NCI-H1436 (cell line): ENCODE measurements around the gene TENT5C.

Experiments used
- DNase-seq: peaks from one replicate; lab custom pipeline; 2025; lab: John Stamatoyannopoulos, UW

TENT5C gene

DNA sequence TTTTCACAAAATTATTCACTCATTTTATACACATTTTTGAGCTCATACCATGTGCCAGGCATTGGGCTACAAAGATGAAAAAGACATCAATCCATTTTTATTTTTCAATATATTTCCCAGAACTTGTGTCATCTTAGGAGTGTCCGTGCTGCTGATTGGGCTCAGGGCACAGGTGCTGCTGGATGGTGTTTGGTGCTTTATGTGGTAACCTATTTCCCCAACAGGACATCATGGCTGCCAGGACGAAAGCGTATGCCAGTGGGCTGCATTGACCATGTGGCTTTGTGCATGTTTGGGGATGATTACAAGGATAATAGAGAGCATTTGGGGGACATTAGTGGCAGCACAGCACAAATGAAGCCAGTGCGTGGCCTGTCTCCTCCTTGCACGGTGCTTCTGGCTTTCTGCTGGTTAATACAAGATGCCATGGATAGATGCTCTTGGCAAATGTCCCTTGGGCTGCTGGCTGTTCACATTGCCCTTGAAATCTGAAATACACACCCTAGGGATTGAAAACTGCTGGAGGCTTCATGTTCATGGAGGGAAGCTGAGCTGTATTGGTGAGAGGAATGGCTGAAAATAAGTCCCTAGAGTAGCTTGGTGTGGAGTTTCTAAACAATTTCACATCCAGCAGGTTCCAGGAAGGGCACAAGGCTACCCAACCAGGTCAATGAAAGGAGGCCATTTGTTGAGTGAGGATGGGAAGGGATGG, 52.3 kb downstream of the TENT5C start:
- DNase-seq = no peak

DNA sequence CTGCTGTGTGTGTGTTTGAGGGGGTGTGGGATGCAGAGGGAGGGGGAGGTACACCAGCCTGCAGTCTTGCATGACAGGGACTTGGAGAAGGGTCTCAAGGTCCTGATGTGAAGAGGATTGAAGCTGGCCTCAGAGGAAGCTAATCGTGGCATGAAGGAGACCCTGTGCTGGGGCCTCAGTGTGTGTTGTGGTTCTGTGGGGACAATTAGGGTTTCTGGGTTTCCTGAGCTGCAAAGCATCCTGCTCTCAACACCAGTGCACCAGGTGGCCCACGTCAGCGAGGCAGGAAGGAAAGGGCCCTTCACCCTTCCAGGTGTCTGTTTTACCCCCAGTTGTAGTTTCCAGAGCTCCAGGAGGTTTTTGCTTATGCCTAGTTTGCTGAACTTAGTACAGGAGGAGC, 52.8 kb downstream of the TENT5C start:
- DNase-seq = no peak

DNA sequence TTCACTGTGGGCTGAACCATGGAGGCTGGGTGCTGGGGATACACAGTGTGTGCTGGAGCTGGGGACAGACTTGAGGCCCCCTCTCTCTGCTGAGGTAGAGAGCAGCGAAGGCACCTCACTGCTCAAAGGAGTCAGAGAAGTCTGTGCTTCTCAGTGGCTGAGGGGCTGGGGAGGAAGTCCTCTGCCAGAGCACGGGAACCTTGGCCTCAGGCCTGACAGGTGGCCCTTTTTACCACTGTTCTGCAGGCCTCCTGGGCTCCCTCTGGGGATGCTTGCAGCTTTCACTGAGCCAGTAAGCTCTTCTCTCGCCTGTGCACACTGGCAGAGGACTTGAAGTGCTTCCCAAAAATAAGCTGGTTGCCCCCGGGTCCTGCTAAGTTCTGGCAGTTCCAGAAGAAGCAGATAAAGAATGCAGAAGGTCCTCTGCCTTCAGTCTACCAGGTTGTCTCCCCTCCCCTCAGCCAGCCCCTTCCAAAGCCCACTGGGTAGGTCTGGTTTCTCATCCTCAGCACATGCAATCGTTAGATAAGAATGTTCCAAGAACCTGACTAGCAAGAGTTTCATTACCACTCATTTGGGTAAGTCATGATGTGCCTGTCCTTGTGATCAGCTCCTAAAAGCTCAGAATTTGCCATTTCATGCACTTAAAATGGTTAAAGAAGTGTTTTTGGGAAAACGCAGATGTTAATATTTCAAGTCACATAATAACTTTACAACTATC, 53.9 kb downstream of the TENT5C start:
- no peak for DNase-seq

DNA sequence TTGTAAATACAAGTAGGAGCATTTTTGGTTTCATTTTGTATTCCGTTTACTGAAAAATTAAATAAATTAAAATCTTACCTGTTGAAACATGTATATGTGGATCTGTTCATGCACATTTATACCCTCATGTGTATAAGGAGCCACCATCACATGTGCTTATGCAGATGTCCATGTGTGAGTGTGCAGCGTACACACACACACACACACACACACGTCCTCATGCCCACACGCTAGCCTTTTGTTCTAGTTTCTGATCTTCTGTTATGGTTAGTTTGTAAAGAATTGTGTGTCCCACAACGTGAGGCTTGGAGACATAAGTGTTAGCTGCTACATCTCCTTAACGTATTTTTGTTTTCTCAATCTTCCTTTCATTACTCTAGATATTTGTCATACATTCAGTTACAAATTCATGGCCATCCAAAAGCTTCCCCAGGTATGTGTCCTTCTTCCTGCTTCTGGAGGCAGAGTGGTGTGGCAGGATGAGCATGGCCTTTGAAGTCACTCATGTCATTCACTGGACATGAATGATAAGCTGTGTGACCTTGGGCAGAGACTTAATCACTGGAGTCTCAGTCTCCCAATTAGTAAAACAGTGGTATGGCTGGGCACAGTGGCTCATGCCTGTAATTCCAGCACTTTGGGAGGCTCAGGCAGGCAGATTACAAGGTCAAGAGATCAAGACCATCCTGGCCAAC, 54.6 kb downstream of the TENT5C start:
- DNase-seq = no peak

DNA sequence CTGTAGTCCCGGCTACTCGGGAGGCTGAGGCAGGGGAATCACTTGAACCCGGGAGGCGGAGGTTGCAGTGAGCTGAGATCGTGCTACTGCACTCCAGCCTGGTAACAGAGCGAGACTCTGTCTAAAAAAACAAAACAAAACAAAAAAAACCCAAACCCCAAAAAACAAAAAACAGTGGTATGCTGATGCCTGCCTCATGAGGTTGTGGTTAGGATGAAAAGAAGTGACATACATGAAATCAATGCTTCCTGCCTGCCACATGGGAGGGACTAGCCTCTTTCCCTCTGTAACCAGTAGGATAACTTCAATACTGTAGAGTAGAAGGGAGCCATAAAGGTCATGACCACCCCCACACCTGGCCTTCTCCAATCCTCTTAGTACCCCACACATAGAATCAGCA, 55.2 kb downstream of the TENT5C start:
- no peak for DNase-seq

DNA sequence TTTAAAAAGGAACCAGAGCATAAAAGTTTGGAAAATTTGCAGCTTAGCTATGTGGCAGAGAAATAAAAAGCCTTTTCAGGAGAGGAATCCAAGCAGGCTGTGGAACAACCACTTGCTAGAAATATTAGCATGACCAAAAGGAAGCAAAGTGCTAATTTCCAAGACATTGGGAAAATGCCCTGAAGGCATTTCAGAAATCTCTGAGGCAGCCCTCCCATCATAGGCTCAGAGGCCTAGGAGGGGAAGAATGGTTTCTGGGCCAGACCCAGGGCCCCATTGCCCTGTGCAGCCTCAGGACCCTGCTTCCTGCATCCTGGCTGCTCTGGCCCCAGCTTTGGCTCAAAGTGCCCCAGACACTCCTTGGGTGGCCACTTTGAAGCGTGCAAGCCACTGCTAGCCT, 56.8 kb downstream of the TENT5C start:
- no peak for DNase-seq

DNA sequence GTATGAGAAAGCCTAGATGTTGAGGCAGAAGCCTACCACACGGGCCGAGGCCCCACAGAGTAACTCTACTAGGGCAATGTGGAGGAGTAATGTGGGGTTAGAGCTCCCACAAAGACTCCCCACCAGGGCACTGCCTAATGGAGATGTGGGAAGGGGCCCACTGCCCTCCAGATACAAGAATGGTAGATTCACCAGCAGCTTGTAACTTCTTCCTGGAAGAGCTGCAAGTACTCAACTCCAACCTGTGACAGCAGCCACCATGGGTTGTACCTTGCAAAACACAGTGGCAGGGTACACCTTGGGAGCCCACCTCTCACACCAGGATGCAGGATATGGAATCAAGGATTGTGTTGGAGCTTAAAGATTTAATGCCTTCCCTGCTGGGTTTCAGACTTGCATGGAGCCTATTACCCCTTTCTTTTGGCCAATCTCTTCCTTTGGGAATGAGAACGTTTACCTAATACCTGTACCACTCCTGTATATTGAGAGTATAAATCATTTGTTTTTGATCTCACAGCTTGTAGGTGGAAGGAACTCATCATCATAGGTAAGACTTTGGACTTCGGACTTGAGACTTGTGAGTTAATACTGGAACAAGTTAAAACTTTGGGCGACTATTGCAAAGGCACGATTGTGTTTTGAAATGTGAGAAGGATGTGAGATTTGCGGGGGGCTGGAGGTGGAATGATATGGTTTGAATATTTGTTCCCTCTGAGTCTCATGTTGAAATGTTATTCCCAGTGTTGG, 57.5 kb downstream of the TENT5C start:
- no peak for DNase-seq

DNA sequence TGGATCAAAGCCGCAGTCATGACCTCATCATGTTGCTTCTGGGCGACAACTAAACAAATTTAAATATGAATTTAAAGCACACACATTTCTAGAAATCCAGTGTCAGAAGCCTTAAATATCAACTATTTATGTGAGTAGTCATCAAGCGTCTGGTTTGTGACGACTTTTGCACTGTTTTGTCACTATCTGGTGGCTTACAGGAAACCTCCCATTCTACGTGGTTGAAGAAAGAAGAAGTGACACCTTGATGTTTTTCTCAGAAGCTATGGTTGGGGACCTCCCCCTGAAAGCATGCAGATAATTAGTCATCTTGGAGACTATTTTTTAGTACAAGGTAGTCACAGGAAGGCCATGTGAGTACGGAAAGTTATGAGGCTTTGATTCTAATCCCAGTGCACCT, 58.5 kb downstream of the TENT5C start:
- DNase-seq = no peak

DNA sequence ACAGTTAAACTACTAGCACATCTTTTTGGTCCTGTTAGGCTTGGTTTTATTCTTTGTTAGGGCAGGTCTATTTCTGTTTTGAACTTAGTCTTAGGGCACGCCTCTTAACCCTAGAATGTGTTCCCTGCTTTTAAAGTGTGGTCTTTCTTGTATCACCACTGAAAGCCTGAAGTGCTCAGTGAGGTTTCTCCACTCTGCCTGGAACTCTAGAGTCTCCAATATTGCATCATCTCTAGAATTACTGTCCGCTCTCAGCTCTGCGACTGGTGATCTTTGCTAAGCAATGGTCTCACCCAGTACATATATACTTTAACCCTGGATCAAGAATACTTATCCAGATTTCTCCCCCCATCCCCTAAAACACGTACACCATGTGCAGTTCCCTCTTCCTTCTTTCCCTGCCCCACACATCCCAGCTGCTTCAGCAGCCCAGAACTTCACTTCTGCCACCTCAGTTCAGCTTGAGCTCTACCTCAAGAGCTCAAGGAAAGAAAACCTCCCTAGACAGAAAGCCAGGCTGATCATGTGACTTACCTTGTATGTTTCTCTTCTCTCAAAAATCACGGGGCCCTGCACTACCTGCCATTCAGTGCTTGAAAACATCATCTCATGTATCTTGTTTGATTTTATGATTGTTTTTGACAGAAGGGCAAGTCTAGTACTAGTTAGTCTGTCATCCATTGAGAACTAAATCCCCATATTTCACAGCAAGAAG, 59.9 kb downstream of the TENT5C start:
- no peak for DNase-seq

DNA sequence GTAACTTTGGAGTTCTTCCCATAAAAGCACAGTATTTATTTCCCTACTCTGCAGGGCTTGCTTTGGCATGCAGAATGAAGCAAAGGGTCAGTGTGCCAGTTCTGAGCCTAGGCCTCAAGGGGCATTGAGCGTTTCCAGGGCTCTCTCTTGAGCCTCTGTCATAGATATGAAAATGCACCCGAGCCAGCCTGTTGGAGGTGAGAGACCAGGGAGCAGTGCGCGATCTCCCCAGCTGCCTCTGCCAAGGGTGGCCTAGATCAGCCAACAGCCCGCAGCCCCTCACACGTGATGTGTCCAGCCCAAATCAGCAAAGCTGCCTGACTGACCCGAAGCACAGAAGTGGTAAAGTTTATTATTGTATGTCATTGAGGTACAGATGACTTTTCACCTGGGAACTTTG, 63.7 kb downstream of the TENT5C start:
- DNase-seq = no peak

DNA sequence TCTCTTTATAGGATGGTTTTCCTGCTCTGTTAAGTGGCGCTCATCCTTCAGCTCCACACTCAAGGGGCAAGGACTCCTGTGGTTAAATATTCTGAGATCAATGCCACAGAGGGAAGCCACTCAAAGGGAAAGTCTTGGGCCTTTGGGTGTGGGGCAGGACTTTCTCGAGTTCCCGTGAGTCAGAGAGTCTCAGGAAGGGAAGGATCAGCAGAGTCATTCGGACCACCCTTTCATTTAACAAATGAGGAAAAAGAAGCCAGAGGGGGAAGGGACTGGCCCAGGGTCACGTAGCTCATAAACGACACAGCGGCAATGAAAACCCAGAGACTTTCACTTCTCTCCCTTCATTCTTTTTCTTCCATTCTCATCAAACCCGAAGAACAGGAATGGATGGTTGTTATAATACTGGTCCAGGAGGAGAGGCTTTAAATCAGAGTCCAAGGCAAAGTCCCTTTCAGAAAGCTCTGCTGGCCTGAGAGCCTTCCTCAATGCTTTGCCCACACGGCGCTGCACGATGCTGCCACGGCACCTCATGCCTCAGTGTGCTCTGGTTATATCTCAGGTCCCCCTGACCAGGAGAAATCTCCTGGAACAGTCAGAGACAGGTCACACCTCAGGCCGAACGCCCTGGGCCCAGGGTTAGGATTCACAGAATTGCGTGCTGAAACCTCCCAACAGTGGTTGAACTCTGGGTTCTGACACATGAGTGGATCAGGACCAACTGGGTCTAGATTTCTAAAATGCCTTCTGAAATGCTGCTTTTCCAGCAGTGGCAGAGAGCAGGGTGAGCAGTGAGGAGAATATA, 65.3 kb downstream of the TENT5C start:
- no peak for DNase-seq

DNA sequence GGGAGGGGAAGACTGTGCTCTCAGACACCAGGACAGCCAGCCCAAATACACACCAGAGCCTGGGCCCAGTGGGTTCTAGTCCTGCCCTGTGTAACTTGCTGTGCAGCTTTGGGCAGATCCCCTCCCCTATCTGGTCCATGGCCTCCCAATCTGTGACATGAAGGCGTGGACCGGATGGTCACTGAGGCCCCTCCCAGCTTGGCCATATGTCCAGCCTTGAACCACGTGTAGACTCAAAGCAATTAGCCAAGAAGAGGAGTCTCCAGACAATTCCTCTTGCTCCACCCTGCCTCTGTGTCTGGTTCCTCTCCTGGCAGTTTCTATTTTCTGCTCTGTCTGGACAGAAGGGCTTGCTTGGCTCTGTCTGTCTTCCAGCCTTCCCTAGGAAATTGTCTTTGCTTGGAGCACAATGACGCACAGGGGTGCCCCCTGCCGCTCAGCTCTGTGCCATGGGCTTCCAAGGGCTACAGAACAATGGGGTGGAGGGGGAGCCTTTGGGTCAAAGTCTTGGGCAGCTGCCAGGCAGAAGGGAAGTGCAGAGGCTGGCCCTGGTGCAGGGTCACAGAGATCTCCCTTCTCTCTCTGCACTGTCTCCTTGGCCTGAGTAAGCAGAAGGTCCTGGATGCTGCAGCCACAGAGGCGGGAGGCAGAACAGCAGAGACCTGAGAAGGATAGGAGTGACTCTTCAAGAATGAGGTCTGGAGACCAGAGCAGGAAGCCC, 66.1 kb downstream of the TENT5C start:
- no peak for DNase-seq

DNA sequence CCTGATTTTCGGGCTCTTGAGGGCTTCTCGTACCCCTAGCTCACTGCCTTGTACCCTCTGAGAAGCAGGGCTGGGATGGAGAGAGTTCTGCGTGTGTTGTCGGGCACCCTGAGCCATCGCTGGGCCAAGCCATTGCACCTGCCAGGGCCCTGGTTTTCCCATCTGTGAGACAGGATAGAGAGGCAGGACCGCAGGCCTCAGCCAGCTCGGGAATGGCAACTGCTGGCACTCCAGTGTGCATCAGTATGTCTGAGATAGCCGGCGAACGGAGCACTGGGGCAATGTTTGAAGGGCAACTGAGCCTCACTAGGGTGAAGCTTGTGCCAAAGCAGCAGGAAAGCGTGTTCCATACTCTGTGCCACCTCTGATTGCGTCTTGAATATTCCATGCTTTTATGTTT, 66.9 kb downstream of the TENT5C start:
- DNase-seq = no peak

DNA sequence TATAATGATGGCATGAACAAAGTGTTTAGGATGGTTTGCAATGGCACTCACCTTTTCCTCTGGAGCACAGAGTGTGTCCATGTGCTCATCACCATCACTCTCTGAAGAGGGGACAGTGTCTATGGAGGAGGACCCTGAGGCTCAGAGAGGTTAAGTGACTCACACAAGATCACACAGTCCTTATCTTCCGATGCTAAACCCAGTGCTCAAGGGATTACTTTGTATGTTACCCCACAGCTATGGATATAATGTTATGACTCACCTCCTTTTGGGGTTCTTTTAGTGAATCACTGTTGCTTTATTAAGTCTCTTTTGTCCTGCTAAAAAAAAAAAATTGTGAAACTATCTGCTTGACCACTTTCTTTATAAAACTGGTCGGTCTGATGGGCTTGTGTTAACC, 67.6 kb downstream of the TENT5C start:
- DNase-seq = no peak

DNA sequence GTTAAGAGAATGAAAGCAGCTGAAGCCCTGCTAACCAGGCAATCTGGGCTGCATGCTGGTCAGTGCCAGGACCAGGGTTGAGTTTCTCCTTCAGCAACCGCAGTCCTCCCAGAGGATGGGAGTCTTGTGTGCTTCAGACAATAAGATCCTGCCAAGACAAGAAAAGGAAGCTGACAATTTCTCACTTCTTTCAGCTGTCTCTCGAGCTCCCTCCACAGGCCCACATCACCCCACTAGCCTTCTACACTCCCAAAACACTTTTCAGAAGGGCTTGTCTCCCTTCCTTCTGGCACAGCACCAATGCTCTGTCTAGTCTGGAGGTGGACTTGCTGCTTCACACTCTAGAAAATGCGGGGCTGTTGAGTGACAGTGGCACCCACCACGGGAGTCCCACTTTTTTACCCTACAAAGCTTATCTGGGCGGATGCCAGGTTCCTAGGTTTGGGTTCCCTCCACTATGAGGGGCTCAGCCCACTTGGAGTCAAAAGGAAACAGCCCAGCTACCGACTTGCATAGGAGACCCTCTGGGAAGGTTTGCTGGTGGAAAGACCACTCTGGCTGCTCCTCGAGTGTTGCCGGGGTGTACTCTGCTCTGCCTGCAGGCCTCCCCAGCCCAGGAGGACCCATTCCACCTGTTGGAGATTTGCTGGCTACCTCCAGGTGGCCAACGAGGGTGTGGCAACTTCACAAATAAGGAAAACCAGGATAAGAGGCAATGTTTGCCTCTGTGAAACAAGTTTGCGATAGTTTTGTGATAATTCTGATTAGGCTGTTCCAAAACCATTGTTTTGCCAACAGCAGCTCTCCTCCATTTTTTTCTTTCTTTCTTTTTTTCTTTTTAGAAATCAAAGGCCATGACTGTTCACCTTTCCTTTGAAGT, 68.9 kb downstream of the TENT5C start:
- DNase-seq = no peak

DNA sequence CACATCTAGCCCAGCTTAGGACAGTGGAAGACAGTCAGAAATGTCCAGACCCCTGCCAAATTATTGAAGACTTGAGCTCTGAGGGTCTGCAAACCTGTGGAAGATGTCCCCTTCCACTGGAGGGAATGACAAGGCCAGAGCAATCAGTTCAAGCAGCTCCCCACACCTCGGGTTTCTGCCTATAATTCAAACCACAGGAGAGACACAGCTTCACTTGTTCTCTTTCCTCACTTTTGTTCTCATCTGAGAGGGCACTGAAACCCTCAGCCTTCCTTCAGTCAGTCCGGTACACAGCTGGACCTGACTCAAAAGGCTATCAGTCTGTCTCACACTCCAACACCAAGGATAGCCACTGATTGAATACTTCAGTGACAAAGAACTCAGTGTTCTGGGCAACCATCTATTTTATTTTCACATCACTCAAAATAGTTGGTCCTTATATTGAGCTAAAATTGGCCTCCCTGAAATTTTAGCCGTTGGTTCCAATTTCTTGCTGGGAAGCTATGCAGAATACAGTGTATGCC, 70.1 kb downstream of the TENT5C start:
- DNase-seq = no peak

DNA sequence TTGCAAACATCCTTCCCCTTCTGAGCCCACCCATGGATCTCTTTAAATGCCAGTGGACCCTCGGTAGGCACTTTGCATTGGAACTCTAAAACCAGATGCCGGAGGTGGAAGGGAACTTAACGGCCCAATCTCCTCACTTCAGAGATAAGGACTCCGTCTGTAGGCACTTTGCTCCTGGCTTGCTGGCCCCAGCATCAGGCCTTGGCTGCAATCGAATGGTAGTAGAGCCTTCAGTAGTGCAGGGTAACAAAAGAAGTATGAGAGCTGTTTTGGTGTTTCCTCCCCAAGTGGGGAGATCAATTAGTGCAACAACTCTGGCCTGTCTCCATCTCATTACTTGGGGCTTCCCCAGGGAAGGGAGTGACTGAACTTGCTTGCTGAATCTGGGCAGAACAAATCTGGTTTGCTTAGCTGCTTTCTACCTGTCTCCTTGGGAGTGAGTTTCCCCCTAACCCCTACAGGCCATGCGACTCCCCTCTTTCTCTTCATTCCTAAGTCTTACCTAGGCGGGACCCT, 70.8 kb downstream of the TENT5C start:
- no peak for DNase-seq
